Left lung (tissue), 10 donors: ENCODE measurements around the gene CACNA2D3. TPM values are rescaled to one million over a fixed set of nuclear protein-coding genes. Genes with fewer than 3 reads are reported as not detected.

Experiments
- ATAC-seq: fragments of 200-7000 bp; cut with Tn5 transposase; one replicate; pipeline ENCODE4 v1.9.1; 2020; ENCODE audit warnings: moderate library complexity
- DNase-seq, 4 donors: peaks; one replicate each; pipeline ENCODE4 v3.0.0-alpha.2; 2013 to 2020
- H3K27ac ChIP-seq, 2 donors: fragments of 200-600 bp; sonication (generic) in 1 of 2; one replicate each; pipeline versions ENCODE4 v1.5.0 to v1.8.0; 2020 to 2021
- H3K27me3 ChIP-seq, 2 donors: fragments of 200-600 bp; sonication (generic) in 1 of 2; one replicate each; pipeline versions ENCODE4 v1.5.0 to v1.8.0; 2020 to 2021
- H3K36me3 ChIP-seq, 2 donors: fragments of 200-600 bp; sonication (generic) in 1 of 2; one replicate each; pipeline versions ENCODE4 v1.5.0 to v1.8.0; 2020 to 2021
- H3K4me1 ChIP-seq, 2 donors: fragments of 200-600 bp; one replicate each; pipeline ENCODE4 v1.8.0; 2021
- H3K4me3 ChIP-seq, 2 donors: fragments of 200-600 bp; sonication (generic) in 1 of 2; one replicate each; pipeline versions ENCODE4 v1.5.0 to v1.8.0; 2020 to 2021; ENCODE audit warnings: mild to moderate bottlenecking in 1 of 2
- H3K9me3 ChIP-seq, 2 donors: fragments of 200-600 bp; sonication (generic) in 1 of 2; one replicate each; pipeline versions ENCODE4 v1.5.0 to v1.8.0; 2020 to 2021
- CTCF ChIP-seq, 2 donors: fragments of 200-600 bp; sonication (generic) in 1 of 2; IDR thresholded peaks; one replicate each; pipeline versions ENCODE4 v1.5.0 to v1.8.0; 2021; ENCODE audit warnings: antibody characterized with exemption in 2 of 2
- intact Hi-C, 2 donors: fragments of 100-400 bp; cut with DNase I; formaldehyde crosslinking; loops; one replicate each; pipeline versions ENCODE4 v1.11.2 to v1.14.2; 2022
- polyA plus RNA-seq, 6 donors: library from polyadenylated mRNA; unstranded; fragments of 120-200 nt; gene quantifications; one replicate each; pipeline ENCODE4 v1.2.1, GENCODE V29; 2013; ENCODE audit not compliant: insufficient read length in 6 of 6
- total RNA-seq, 2 donors: library from RNA; stranded (reverse); fragmentation: NEBNext Ultra II Directional; extraction: Animal tissue kit (Norgen Biotek cat#: 25700); gene quantifications; one replicate each; pipeline ENCODE4 v1.2.1, GENCODE V29; 2021
- donor health status: DM: no; HTN: yes; CAD: no.
- donor health status: DM: no; HTN: no; CAD: no.

Gene CACNA2D3
- total and polyA plus RNA-seq, 8 donors = 1.1 to 2.7 (median 1.5) TPM

- Histone ChIP-seq H3K4me1 (no peaks in the 10 kb centered on the region), H3K36me3 (no peaks in the 10 kb centered on the region), H3K27me3 (no peaks in the 10 kb centered on the region), H3K4me3 (no peak overlapping the region), H3K9me3 (no peaks in the 10 kb centered on the region), H3K27ac (no peak overlapping the region)
- intact Hi-C loops = no loop called here
- ATAC-seq (no peak), DNase-seq (no peak)
- TF ChIP-seq CTCF (IDR thresholded peaks at IDR 0.05) = no peak
Measured at GRCh38 chr3:54862526-54862925, 740.2 kb downstream of the CACNA2D3 start.

- no peak overlapping the region for H3K4me3 ChIP-seq
- ATAC-seq (no peak), DNase-seq (no peak)
- no peak for TF ChIP-seq CTCF (IDR thresholded peaks at IDR 0.05)
- no peaks in the 10 kb centered on the region for H3K9me3 ChIP-seq
- no peaks in the 10 kb centered on the region for H3K4me1 ChIP-seq
- intact Hi-C loops = no loop called here
- no peak overlapping the region for H3K27ac ChIP-seq
- H3K27me3 ChIP-seq = no peaks in the 10 kb centered on the region
- no peaks in the 10 kb centered on the region for H3K36me3 ChIP-seq
Measured at GRCh38 chr3:54863366-54863765, 741.0 kb downstream of the CACNA2D3 start.

GRCh38 chr3:54863786-54864185 lies 741.4 kb downstream of the CACNA2D3 start:
- TF ChIP-seq CTCF (IDR thresholded peaks at IDR 0.05) = no peak

GRCh38 chr3:54865316-54865715 lies 743.0 kb downstream of the CACNA2D3 start:
- intact Hi-C loops = no loop called here
- no peak for TF ChIP-seq CTCF (IDR thresholded peaks at IDR 0.05)
- Histone ChIP-seq H3K9me3 (no peaks in the 10 kb centered on the region), H3K27me3 (no peaks in the 10 kb centered on the region), H3K4me1 (no peaks in the 10 kb centered on the region), H3K4me3 (no peak overlapping the region), H3K27ac (no peak overlapping the region), H3K36me3 (no peaks in the 10 kb centered on the region)
- DNase-seq (no peak), ATAC-seq (no peak)

More at GRCh38 chr3:54863786-54864185, 741.4 kb downstream of the CACNA2D3 start:
- H3K9me3 ChIP-seq = no peaks in the 10 kb centered on the region
- no peaks in the 10 kb centered on the region for H3K4me1 ChIP-seq
- no peak for DNase-seq
- ATAC-seq = no peak
- H3K27me3 ChIP-seq = no peaks in the 10 kb centered on the region
- intact Hi-C loops = no loop called here
- no peaks in the 10 kb centered on the region for H3K36me3 ChIP-seq
- no peak overlapping the region for H3K4me3 ChIP-seq
- H3K27ac ChIP-seq = no peak overlapping the region

GRCh38 chr3:54866251-54866650 lies 743.9 kb downstream of the CACNA2D3 start:
- intact Hi-C loops = no loop called here

More at GRCh38 chr3:54866251-54866650, 743.9 kb downstream of the CACNA2D3 start:
- no peaks in the 10 kb centered on the region for H3K27me3 ChIP-seq
- no peaks in the 10 kb centered on the region for H3K9me3 ChIP-seq
- H3K36me3 ChIP-seq = no peaks in the 10 kb centered on the region
- no peaks in the 10 kb centered on the region for H3K4me1 ChIP-seq
- no peak overlapping the region for H3K4me3 ChIP-seq
- ATAC-seq (no peak), DNase-seq (no peak)
- H3K27ac ChIP-seq = no peak overlapping the region
- TF ChIP-seq CTCF (IDR thresholded peaks at IDR 0.05) = no peak
